HG03025 (cell line): ENCODE results near the gene PTPRR.

Experiments
- ATAC-seq: cut with Tn5 transposase; IDR thresholded peaks from one replicate; pipeline ENCODE4 v1.9.1; 2021; ENCODE audit warnings: mild to moderate bottlenecking, moderate library complexity; ENCODE audit not compliant: unreplicated experiment, low FRiP score

The PTPRR gene

GRCh38 chr12:70918321-70918720, 2.2 kb downstream of the PTPRR start:
- ATAC-seq, result no peak

- ATAC-seq, result no peak
Measured at GRCh38 chr12:70910666-70911065, 9.9 kb downstream of the PTPRR start.

- no peak for ATAC-seq
Measured at GRCh38 chr12:70908978-70909377, 11.6 kb downstream of the PTPRR start.

GRCh38 chr12:70907412-70907811, 13.1 kb downstream of the PTPRR start:
- ATAC-seq, result no peak

- ATAC-seq, result no peak
Measured at GRCh38 chr12:70895956-70896355, 24.6 kb downstream of the PTPRR start.

GRCh38 chr12:70892593-70892992, 27.9 kb downstream of the PTPRR start:
- ATAC-seq, result no peak

GRCh38 chr12:70890895-70891832, 29.4 kb downstream of the PTPRR start:
- ATAC-seq, result no peak

- no peak for ATAC-seq
Measured at GRCh38 chr12:70885956-70886355, 34.6 kb downstream of the PTPRR start.

GRCh38 chr12:70883855-70884254, 36.7 kb downstream of the PTPRR start:
- no peak for ATAC-seq

- no peak for ATAC-seq
Measured at GRCh38 chr12:70880744-70881143, 39.8 kb downstream of the PTPRR start.

- ATAC-seq, result no peak
Measured at GRCh38 chr12:70876952-70877351, 43.6 kb downstream of the PTPRR start.

- ATAC-seq, result no peak
Measured at GRCh38 chr12:70875628-70876027, 44.9 kb downstream of the PTPRR start.

GRCh38 chr12:70854881-70855568, 65.5 kb downstream of the PTPRR start:
- no peak for ATAC-seq

GRCh38 chr12:70854138-70854537, 66.4 kb downstream of the PTPRR start:
- no peak for ATAC-seq

- ATAC-seq, result no peak
Measured at GRCh38 chr12:70853326-70853725, 67.2 kb downstream of the PTPRR start.

- ATAC-seq, result no peak
Measured at GRCh38 chr12:70852416-70853150, 68.0 kb downstream of the PTPRR start.

- ATAC-seq, result no peak
Measured at GRCh38 chr12:70849265-70849960, 71.1 kb downstream of the PTPRR start.

- ATAC-seq, result no peak
Measured at GRCh38 chr12:70847871-70848270, 72.7 kb downstream of the PTPRR start.

- ATAC-seq, result no peak
Measured at GRCh38 chr12:70845268-70845667, 75.3 kb downstream of the PTPRR start.

- no peak for ATAC-seq
Measured at GRCh38 chr12:70843363-70843762, 77.2 kb downstream of the PTPRR start.
